Coronary artery (tissue), 2 donors: ENCODE measurements around the gene CUX1.
"Not testable (repeated sequence)": the region's sequence is repeated elsewhere in the genome, so short reads cannot be mapped to it uniquely, and the experiment has no call there.

ENCODE experiments used
- DNase-seq: peaks from one replicate; pipeline ENCODE4 v3.0.0-alpha.2; 2017; ENCODE audit warnings: low spot score
- H3K27ac ChIP-seq, 2 donors: fragments of 200-600 bp; sonication (generic); one replicate each; pipeline ENCODE4 v1.5.1; 2016 to 2019
- H3K4me3 ChIP-seq: fragments of 200-600 bp; sonication (generic); 2 replicates; pipeline ENCODE4 v1.5.1; 2016; ENCODE audit warnings: mild to moderate bottlenecking, moderate library complexity
- TF ChIP-seq, protein P1 (sequence below): fragments of 200-600 bp; sonication (generic); IDR thresholded peaks from one replicate; pipeline ENCODE4 v1.5.1; 2019; ENCODE audit warnings: antibody characterized with exemption

CUX1 gene

GRCh38 chr7:101846800-101847538 is 29.5 kb downstream of the CUX1 start:
- Histone ChIP-seq H3K4me3 (no peak overlapping the region), H3K27ac (no peak overlapping the region)
- TF ChIP-seq, protein P1, sequence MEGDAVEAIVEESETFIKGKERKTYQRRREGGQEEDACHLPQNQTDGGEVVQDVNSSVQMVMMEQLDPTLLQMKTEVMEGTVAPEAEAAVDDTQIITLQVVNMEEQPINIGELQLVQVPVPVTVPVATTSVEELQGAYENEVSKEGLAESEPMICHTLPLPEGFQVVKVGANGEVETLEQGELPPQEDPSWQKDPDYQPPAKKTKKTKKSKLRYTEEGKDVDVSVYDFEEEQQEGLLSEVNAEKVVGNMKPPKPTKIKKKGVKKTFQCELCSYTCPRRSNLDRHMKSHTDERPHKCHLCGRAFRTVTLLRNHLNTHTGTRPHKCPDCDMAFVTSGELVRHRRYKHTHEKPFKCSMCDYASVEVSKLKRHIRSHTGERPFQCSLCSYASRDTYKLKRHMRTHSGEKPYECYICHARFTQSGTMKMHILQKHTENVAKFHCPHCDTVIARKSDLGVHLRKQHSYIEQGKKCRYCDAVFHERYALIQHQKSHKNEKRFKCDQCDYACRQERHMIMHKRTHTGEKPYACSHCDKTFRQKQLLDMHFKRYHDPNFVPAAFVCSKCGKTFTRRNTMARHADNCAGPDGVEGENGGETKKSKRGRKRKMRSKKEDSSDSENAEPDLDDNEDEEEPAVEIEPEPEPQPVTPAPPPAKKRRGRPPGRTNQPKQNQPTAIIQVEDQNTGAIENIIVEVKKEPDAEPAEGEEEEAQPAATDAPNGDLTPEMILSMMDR, result no peak
- DNase-seq, result no peak

DNA sequence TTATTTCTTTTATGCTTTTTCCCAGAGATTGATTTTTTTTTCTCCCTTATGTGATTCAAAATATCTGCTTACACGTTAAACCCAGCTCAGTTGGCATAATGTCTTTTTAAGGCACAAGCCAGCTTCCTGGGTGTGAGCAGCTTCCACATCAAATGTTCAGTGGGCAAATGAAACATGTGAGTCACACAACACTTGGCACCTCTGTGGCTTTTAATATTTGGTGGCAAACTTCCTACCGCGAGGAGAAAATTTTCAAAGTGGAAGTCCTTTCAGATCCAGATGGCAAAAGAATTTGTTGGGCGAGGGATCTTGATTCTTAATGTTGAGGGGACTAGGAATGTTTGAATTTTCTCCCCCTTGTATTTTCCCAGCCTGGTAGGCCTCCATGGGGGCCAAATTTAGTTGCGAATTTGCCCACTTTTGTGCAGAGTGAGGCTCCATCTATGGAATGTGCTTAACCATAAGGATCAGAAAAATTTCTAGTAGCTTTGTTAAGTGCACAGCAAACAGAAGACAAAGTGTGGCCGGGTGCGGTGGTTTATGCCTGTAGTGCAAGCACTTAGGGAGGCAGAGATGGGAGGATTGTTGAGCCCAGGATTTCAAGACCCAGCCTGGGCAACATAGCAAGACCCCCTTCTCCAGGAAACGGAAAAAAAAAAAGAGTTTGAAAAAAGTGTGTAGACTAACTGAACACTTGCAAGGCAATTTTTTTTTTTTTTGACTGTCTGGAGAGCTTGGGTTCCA is 31.0 kb downstream of the CUX1 start:
- Histone ChIP-seq H3K4me3 (no peak overlapping the region), H3K27ac (no peak overlapping the region)
- TF ChIP-seq, protein P1, result no peak

GRCh38 chr7:101849314-101849713 is 31.9 kb downstream of the CUX1 start:
- DNase-seq, H3K27ac ChIP-seq, H3K4me3 ChIP-seq: not testable (repeated sequence)

More for the DNA sequence above, 31.0 kb downstream of the CUX1 start:
- DNase-seq, result no peak

DNA sequence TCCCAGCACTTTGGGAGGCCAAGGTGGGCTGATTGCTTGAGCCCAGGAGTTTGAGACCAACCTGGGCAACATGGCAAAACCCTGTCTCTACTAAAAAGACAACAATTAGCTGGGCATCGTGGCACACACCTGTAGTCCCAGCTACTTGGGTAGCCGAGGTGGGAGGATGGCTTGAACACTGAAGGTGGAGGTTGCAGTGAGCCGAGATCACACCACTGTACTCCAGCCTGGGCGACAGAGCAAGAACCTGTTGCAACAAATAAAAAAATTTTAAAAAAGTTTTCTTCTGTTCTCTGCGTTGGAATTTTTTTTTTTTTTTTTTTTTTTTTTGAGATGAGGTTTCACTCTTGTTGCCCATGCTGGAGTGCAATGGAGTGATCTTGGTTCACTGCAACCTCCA is 34.9 kb downstream of the CUX1 start:
- DNase-seq, H3K4me3 ChIP-seq, H3K27ac ChIP-seq: not testable (repeated sequence)

GRCh38 chr7:101853684-101854083 is 36.3 kb downstream of the CUX1 start:
- TF ChIP-seq, protein P1, result no peak
- Histone ChIP-seq H3K4me3 (no peak overlapping the region), H3K27ac (no peak overlapping the region)
- DNase-seq, result no peak

- H3K27ac ChIP-seq, result no peak overlapping the region
- H3K4me3 ChIP-seq, result no peak overlapping the region
- TF ChIP-seq, protein P1, result no peak
- no peak for DNase-seq
Measured at GRCh38 chr7:101854084-101854865, 36.8 kb downstream of the CUX1 start.

DNA sequence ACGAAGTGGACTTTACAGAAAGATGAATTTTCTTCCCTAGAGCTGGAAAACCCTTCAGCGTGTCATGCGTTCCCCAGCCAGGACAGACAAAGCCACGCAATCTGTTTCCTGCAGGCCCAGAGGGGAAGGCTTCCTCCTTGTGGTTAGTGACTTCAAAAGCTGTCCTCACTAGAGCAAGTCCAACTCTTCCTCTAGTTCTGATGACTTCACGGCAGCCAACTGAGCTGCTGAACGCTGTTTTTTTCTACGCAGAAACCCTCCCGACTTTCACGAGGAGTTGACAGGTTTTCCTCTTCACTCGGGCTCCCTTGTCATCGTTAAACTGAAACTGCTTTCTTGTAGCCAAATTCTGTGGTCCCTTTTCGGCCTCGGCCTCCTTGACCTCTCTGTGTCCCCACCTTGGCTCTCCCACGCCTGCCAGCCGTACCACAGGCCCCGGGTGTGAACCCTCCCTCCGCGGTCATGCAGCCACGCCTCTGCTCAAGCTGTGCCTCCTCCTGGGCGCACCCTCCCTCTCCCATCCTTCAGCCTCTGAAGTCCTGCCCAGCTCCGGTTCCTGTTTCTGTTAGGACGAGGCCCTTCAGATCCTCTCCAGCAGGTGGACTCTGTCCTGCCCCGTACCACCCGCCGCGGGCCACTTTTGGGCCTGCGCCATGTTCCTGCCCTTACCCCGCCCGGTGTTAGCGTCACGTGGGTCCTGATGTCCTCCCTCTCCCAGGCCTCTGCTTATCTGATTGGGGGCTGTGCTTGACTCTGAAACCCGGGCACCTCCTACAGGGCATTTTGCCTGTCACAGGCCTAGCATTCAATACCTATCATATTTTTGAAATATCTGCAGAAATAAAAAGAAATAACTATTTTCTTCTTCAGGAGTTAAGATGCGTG is 39.3 kb downstream of the CUX1 start:
- TF ChIP-seq, protein P1, result no peak
- DNase-seq, result peak; percentile 92
- H3K27ac ChIP-seq, result peak overlapping the region; percentile 80 to 93
- peak overlapping the region; percentile 66 for H3K4me3 ChIP-seq
